ENCODE results near the gene PDGFRA. TPM values are rescaled to one million over a fixed set of nuclear protein-coding genes. Genes with fewer than 3 reads are reported as not detected.

PDGFRA gene
- total and polyA plus RNA-seq, 4 donors: 6.5 to 37.0 (median 7.6) TPM

DNA sequence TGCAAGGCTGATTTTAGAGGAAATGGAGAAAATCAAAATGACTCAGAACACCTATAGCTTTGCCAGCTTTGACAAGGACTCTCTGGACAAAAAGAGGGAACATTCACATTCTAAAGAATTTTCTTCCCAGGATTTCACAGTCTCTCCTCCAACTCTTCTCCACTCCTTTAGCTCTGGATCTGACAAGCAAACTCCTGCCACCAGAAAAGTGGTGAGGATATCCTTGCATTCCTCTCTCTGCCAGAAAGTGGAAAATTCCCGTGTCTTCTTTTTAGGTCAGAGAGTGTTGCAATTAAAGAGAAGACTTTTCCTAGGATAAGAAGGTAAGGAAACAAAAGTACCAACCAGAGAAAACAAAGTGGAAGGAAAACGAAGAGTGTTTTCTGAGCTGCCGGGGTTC, 16.1 kb upstream of the PDGFRA start (continued):
- no peak for TF ChIP-seq SP1 (IDR thresholded peaks at IDR 0.05)
- TF ChIP-seq TAF1 (conservative IDR thresholded peaks at IDR 0.05): no peak
- TF ChIP-seq JUND (IDR thresholded peaks at IDR 0.05): no peak
- no peak for TF ChIP-seq NR2F2 (IDR thresholded peaks at IDR 0.05)
- TF ChIP-seq YY1 (IDR thresholded peaks at IDR 0.05): no peak
- TF ChIP-seq, protein P1, sequence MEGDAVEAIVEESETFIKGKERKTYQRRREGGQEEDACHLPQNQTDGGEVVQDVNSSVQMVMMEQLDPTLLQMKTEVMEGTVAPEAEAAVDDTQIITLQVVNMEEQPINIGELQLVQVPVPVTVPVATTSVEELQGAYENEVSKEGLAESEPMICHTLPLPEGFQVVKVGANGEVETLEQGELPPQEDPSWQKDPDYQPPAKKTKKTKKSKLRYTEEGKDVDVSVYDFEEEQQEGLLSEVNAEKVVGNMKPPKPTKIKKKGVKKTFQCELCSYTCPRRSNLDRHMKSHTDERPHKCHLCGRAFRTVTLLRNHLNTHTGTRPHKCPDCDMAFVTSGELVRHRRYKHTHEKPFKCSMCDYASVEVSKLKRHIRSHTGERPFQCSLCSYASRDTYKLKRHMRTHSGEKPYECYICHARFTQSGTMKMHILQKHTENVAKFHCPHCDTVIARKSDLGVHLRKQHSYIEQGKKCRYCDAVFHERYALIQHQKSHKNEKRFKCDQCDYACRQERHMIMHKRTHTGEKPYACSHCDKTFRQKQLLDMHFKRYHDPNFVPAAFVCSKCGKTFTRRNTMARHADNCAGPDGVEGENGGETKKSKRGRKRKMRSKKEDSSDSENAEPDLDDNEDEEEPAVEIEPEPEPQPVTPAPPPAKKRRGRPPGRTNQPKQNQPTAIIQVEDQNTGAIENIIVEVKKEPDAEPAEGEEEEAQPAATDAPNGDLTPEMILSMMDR (IDR thresholded peaks at IDR 0.05; ENCODE audit: low read depth, low read length, missing input control): no peak
- TF ChIP-seq FOXA2 (IDR thresholded peaks at IDR 0.05): no peak
- no peak for TF ChIP-seq HNF4G (IDR thresholded peaks at IDR 0.05)
- TF ChIP-seq RXRA (IDR thresholded peaks at IDR 0.05): no peak
- TF ChIP-seq HNF4A (conservative IDR thresholded peaks at IDR 0.05): no peak
- no peak for TF ChIP-seq RAD21 (IDR thresholded peaks at IDR 0.05)

DNA sequence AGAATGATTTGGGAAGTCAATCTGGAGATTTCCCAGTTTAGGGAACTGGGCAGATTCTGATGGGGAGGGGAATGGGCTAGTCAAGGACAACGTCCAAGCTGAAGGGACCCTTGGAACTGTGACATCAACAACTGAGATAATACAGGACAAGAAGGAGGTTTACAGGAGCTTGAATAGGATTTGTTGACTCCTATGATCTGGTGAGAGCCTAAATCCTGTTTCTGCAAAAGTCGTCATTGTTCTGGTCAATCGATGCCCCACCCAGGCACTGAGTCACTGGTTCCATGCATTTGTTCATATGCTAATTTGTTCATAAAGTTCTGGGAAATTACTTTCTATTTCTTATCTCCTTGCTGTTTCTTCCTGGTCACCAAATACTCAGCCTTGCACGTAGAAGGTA, 15.3 kb upstream of the PDGFRA start:
- TF ChIP-seq JUND (IDR thresholded peaks at IDR 0.05) (no peak), NR2F2 (IDR thresholded peaks at IDR 0.05) (no peak), FOXA2 (IDR thresholded peaks at IDR 0.05) (no peak), ZBTB33 (IDR thresholded peaks at IDR 0.05) (no peak), HNF4A (conservative IDR thresholded peaks at IDR 0.05) (no peak), REST (IDR thresholded peaks at IDR 0.05) (no peak), TAF1 (conservative IDR thresholded peaks at IDR 0.05) (no peak), EGR1 (IDR thresholded peaks at IDR 0.05; ENCODE audit: low read depth in 2 of 2) (no peak), ATF3 (IDR thresholded peaks at IDR 0.05) (no peak), RXRA (IDR thresholded peaks at IDR 0.05) (no peak), GABPA (IDR thresholded peaks at IDR 0.05 in 1 of 2, conservative IDR thresholded peaks at IDR 0.05 in 1 of 2) (no peak), YY1 (IDR thresholded peaks at IDR 0.05) (no peak), RAD21 (IDR thresholded peaks at IDR 0.05) (no peak), FOXA1 (IDR thresholded peaks at IDR 0.05) (no peak), MAX (IDR thresholded peaks at IDR 0.05) (no peak), SP1 (IDR thresholded peaks at IDR 0.05) (no peak)
- TF ChIP-seq, protein P1 (IDR thresholded peaks at IDR 0.05; ENCODE audit: low read depth, low read length, missing input control): no peak
- 47% methylated on average over 4 of the region's 4 CpGs for WGBS
- H3K27ac ChIP-seq (ENCODE audit: low read depth in 1 of 2, low read length in 2 of 2): no peak overlapping the region

More for the DNA sequence above, 15.3 kb upstream of the PDGFRA start:
- Histone ChIP-seq H3K27me3 (ENCODE audit: control insufficient read depth in 4 of 4, insufficient read depth in 4 of 4, low read length in 3 of 4) (peaks cover 0 to 3% (median 0%) of the 10 kb centered on the region in 4 donors), H3K4me3 (ENCODE audit: low read depth in 1 of 3, low read length in 3 of 3) (no peak overlapping the region), H3K4me1 (ENCODE audit: control insufficient read depth in 4 of 4, insufficient read depth in 4 of 4, low read length in 3 of 4) (peaks cover 0 to 5% (median 4%) of the 10 kb centered on the region in 4 donors), H3K9ac (ENCODE audit: low read depth in 1 of 2, low read length in 2 of 2) (no peak overlapping the region), H3K36me3 (ENCODE audit: control insufficient read depth in 4 of 4, insufficient read depth in 3 of 4, low read depth in 1 of 4, low read length in 3 of 4) (no peaks in the 10 kb centered on the region), H3K9me3 (ENCODE audit: control insufficient read depth in 4 of 4, low read length in 3 of 4) (no peaks in the 10 kb centered on the region)
- DNase-seq (ENCODE audit: low spot score): no peak

All from liver (tissue), 9 donors.